ENCODE measurements around the gene GRM7.

GRM7 gene

GRCh38 chr3:7393944-7394605 lies 533.2 kb downstream of the GRM7 start:
- Histone ChIP-seq H3K4me1 (ENCODE audit: control insufficient read depth, low read length) (no peaks in the 10 kb centered on the region), H3K27ac (ENCODE audit: low read depth, low read length) (no peak overlapping the region), H3K4me3 (ENCODE audit: low read length) (no peak overlapping the region), H4K20me1 (ENCODE audit: control insufficient read depth, insufficient read depth, low read depth, low read length) (no peaks in the 10 kb centered on the region), H3K79me2 (ENCODE audit: control insufficient read depth, low read length) (no peaks in the 10 kb centered on the region), H3K4me2 (ENCODE audit: low read length) (no peak overlapping the region), H3K27me3 (ENCODE audit: control insufficient read depth, low read length) (no peaks in the 10 kb centered on the region), H3K9me2 (replicated peaks; ENCODE audit: control insufficient read depth, low read length) (no peaks in the 10 kb centered on the region), H3K9me3 (ENCODE audit: control insufficient read depth, insufficient read depth, low read length) (no peaks in the 10 kb centered on the region), H3K36me3 (ENCODE audit: control insufficient read depth, low read length) (no peaks in the 10 kb centered on the region), H3F3A (ENCODE audit: control insufficient read depth, insufficient read depth) (no peaks in the 10 kb centered on the region)
- TF ChIP-seq, protein P1, sequence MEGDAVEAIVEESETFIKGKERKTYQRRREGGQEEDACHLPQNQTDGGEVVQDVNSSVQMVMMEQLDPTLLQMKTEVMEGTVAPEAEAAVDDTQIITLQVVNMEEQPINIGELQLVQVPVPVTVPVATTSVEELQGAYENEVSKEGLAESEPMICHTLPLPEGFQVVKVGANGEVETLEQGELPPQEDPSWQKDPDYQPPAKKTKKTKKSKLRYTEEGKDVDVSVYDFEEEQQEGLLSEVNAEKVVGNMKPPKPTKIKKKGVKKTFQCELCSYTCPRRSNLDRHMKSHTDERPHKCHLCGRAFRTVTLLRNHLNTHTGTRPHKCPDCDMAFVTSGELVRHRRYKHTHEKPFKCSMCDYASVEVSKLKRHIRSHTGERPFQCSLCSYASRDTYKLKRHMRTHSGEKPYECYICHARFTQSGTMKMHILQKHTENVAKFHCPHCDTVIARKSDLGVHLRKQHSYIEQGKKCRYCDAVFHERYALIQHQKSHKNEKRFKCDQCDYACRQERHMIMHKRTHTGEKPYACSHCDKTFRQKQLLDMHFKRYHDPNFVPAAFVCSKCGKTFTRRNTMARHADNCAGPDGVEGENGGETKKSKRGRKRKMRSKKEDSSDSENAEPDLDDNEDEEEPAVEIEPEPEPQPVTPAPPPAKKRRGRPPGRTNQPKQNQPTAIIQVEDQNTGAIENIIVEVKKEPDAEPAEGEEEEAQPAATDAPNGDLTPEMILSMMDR (IDR thresholded peaks at IDR 0.05; ENCODE audit: low read depth, low read length, poor library complexity, severe bottlenecking): no peak
- no peak for TF ChIP-seq EZH2phosphoT487 (IDR thresholded peaks at IDR 0.05; ENCODE audit: borderline replicate concordance, low read length)

DNA sequence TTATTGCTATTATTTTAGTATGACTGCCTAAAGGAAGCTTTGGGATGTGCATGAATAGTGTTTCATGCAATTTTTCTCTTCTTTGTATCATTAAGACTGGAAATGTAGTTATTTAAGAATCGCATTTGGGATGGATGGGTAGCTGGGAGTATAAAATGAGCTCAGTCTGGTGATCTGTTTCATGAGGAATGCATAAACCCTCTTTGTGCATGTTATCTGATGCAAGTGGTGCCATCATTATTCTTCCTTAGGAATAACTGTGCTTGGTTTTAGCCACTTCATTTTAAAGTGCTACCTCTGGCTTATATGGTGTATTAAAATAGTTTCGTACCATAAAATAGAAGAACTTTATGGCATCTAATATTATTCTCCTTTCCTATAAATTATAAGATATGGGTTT lies 535.6 kb downstream of the GRM7 start:
- Histone ChIP-seq H3K27me3 (ENCODE audit: control insufficient read depth, low read length) (no peaks in the 10 kb centered on the region), H3K27ac (ENCODE audit: low read depth, low read length) (no peak overlapping the region), H4K20me1 (ENCODE audit: control insufficient read depth, insufficient read depth, low read depth, low read length) (no peaks in the 10 kb centered on the region), H3K36me3 (ENCODE audit: control insufficient read depth, low read length) (no peaks in the 10 kb centered on the region), H3F3A (ENCODE audit: control insufficient read depth, insufficient read depth) (no peaks in the 10 kb centered on the region), H3K4me2 (ENCODE audit: low read length) (no peak overlapping the region), H3K9me3 (ENCODE audit: control insufficient read depth, insufficient read depth, low read length) (no peaks in the 10 kb centered on the region), H3K4me3 (ENCODE audit: low read length) (no peak overlapping the region), H3K79me2 (ENCODE audit: control insufficient read depth, low read length) (no peaks in the 10 kb centered on the region), H3K9me2 (replicated peaks; ENCODE audit: control insufficient read depth, low read length) (no peaks in the 10 kb centered on the region), H3K4me1 (ENCODE audit: control insufficient read depth, low read length) (no peaks in the 10 kb centered on the region)
- TF ChIP-seq, protein P1 (IDR thresholded peaks at IDR 0.05; ENCODE audit: low read depth, low read length, poor library complexity, severe bottlenecking): no peak
- TF ChIP-seq EZH2phosphoT487 (IDR thresholded peaks at IDR 0.05; ENCODE audit: borderline replicate concordance, low read length): no peak

DNA sequence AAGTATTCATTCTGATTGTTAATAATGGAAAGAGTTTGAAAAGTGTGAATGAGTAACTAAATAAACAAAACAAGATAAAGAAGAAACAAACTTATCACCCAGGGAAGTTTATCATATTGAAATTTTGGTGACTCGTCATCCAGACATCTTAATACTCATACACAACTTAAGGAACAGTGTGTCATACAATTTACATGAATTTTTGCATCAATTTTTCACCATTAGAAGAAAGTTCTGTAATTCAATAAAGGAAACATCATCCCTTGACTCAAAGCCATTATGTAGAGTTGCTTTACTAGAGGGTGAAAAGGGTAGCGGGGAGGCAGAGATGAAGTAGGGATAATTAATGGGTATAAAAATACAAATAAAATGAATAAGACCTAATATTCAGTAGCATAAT lies 536.2 kb downstream of the GRM7 start:
- Histone ChIP-seq H3K36me3 (ENCODE audit: control insufficient read depth, low read length) (no peaks in the 10 kb centered on the region), H3K4me1 (ENCODE audit: control insufficient read depth, low read length) (no peaks in the 10 kb centered on the region), H3K79me2 (ENCODE audit: control insufficient read depth, low read length) (no peaks in the 10 kb centered on the region), H4K20me1 (ENCODE audit: control insufficient read depth, insufficient read depth, low read depth, low read length) (no peaks in the 10 kb centered on the region), H3K9me3 (ENCODE audit: control insufficient read depth, insufficient read depth, low read length) (no peaks in the 10 kb centered on the region), H3K27me3 (ENCODE audit: control insufficient read depth, low read length) (no peaks in the 10 kb centered on the region), H3K4me2 (ENCODE audit: low read length) (no peak overlapping the region), H3K4me3 (ENCODE audit: low read length) (no peak overlapping the region), H3F3A (ENCODE audit: control insufficient read depth, insufficient read depth) (no peaks in the 10 kb centered on the region), H3K9me2 (replicated peaks; ENCODE audit: control insufficient read depth, low read length) (no peaks in the 10 kb centered on the region), H3K27ac (ENCODE audit: low read depth, low read length) (no peak overlapping the region)
- TF ChIP-seq, protein P1 (IDR thresholded peaks at IDR 0.05; ENCODE audit: low read depth, low read length, poor library complexity, severe bottlenecking): no peak
- TF ChIP-seq EZH2phosphoT487 (IDR thresholded peaks at IDR 0.05; ENCODE audit: borderline replicate concordance, low read length): no peak

Data from DOHH2 (cell line).